Measurements from ENCODE around the gene SPEF2. TPM values are rescaled to one million over a fixed set of nuclear protein-coding genes. Genes with fewer than 3 reads are reported as not detected.

Gene SPEF2
- polyA plus RNA-seq, 1 donor (not counting 4 experiments of a cell fraction or from before 2014, with no cell fraction given): 1.6 TPM

DNA sequence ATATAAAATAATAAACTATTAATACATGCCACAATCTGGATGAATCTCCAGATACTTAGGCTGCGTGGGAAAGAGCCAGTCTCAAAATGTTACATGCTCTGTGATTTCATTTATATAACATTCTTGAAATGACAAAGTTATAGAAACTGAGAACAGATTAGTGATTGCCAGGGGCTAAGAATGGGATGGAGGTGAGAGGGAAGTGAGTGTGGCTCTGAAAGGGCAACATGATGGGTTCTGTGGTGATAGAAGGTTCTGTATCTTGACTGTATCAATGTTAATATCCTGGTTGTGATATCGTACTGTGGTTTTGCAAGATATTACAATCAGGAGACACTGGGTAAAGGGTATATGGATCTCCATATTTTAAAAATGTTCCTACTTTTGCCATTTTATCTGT is 50.7 kb downstream of the SPEF2 start:
- no peaks in the 10 kb centered on the region for H3K9me3 ChIP-seq (ENCODE audit: control insufficient read depth, low read depth, low read length)
- H3K4me1 ChIP-seq (ENCODE audit: control insufficient read depth, extremely low read depth, insufficient read depth, low read length): no peaks in the 10 kb centered on the region
- no peak overlapping the region for H2AFZ ChIP-seq (ENCODE audit: control insufficient read depth, low read length)
- dilution Hi-C loops (cut with MboI; ENCODE audit: extremely low pct_ligation_motif_present, low sequenced_read_pairs): no loop called here
- H4K20me1 ChIP-seq (ENCODE audit: control insufficient read depth, extremely low read depth, insufficient read depth, low read length): no peaks in the 10 kb centered on the region
- no peak for DNase-seq (ENCODE audit: low read depth, low spot score)
- H3K79me2 ChIP-seq (ENCODE audit: control insufficient read depth, insufficient read depth, low read length): no peaks in the 10 kb centered on the region
- H3K27ac ChIP-seq (ENCODE audit: control insufficient read depth, insufficient read depth, low read length): no peak overlapping the region
- TF ChIP-seq EZH2 (IDR thresholded peaks at IDR 0.05; ENCODE audit: low read length): no peak
- no peak for TF ChIP-seq CTCF (optimal IDR thresholded peaks at IDR 0.05 in 1 of 3, IDR thresholded peaks at IDR 0.05 in 1 of 3, conservative IDR thresholded peaks at IDR 0.05 in 1 of 3; ENCODE audit: extremely low read depth in 1 of 3, insufficient read depth in 2 of 3, low read length in 3 of 3)
- H3K4me3 ChIP-seq (ENCODE audit: control insufficient read depth in 2 of 3, extremely low read depth in 1 of 3, insufficient read depth in 2 of 3, low read depth in 1 of 3, low read length in 3 of 3): no peak overlapping the region
- H3K27me3 ChIP-seq (ENCODE audit: control insufficient read depth, extremely low read depth, insufficient read depth, low read length): no peaks in the 10 kb centered on the region
- no peak overlapping the region for H3K9ac ChIP-seq (ENCODE audit: control insufficient read depth, extremely low read depth, insufficient read depth, low read length)
- H3K36me3 ChIP-seq (ENCODE audit: control insufficient read depth in 2 of 2, extremely low read depth in 1 of 2, insufficient read depth in 2 of 2, low read length in 2 of 2): no peaks in the 10 kb centered on the region
- no peaks in the 10 kb centered on the region for H3K9me1 ChIP-seq (ENCODE audit: control insufficient read depth, extremely low read depth, insufficient read depth, low read length)
- H3K4me2 ChIP-seq (ENCODE audit: control insufficient read depth, extremely low read depth, insufficient read depth, low read depth, low read length): no peak overlapping the region
- no peak for FAIRE-seq

DNA sequence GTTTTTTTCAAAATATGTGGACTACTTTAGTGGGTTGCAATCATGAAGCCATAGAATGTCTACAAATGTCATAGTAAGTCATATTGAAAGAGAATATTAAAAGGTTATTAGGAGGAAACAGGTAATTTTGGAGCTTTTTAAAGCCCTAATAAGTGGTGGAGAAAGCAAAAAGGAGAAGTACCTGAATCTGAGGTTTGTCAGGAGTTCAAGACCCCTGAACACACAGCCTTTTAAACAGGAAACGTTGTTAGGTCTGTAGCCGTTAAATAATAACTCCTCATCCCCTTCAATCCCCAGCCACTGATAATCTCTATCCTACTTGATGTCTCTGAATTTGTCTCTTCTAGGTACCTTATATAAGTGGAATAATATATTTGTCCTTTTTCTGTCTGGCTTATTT is 51.1 kb downstream of the SPEF2 start:
- H3K4me1 ChIP-seq (ENCODE audit: control insufficient read depth, extremely low read depth, insufficient read depth, low read length): no peaks in the 10 kb centered on the region
- no peaks in the 10 kb centered on the region for H3K9me1 ChIP-seq (ENCODE audit: control insufficient read depth, extremely low read depth, insufficient read depth, low read length)
- DNase-seq (ENCODE audit: low read depth, low spot score) (no peak), FAIRE-seq (no peak)
- no peak overlapping the region for H2AFZ ChIP-seq (ENCODE audit: control insufficient read depth, low read length)
- no peak overlapping the region for H3K9ac ChIP-seq (ENCODE audit: control insufficient read depth, extremely low read depth, insufficient read depth, low read length)
- H3K36me3 ChIP-seq (ENCODE audit: control insufficient read depth in 2 of 2, extremely low read depth in 1 of 2, insufficient read depth in 2 of 2, low read length in 2 of 2): no peaks in the 10 kb centered on the region
- TF ChIP-seq EZH2 (IDR thresholded peaks at IDR 0.05; ENCODE audit: low read length) (no peak), CTCF (optimal IDR thresholded peaks at IDR 0.05 in 1 of 3, IDR thresholded peaks at IDR 0.05 in 1 of 3, conservative IDR thresholded peaks at IDR 0.05 in 1 of 3; ENCODE audit: extremely low read depth in 1 of 3, insufficient read depth in 2 of 3, low read length in 3 of 3) (no peak)
- no peak overlapping the region for H3K4me3 ChIP-seq (ENCODE audit: control insufficient read depth in 2 of 3, extremely low read depth in 1 of 3, insufficient read depth in 2 of 3, low read depth in 1 of 3, low read length in 3 of 3)
- H3K79me2 ChIP-seq (ENCODE audit: control insufficient read depth, insufficient read depth, low read length): no peaks in the 10 kb centered on the region
- no peak overlapping the region for H3K4me2 ChIP-seq (ENCODE audit: control insufficient read depth, extremely low read depth, insufficient read depth, low read depth, low read length)
- dilution Hi-C loops (cut with MboI; ENCODE audit: extremely low pct_ligation_motif_present, low sequenced_read_pairs): no loop called here
- H3K27me3 ChIP-seq (ENCODE audit: control insufficient read depth, extremely low read depth, insufficient read depth, low read length): no peaks in the 10 kb centered on the region
- no peak overlapping the region for H3K27ac ChIP-seq (ENCODE audit: control insufficient read depth, insufficient read depth, low read length)
- H3K9me3 ChIP-seq (ENCODE audit: control insufficient read depth, low read depth, low read length): no peaks in the 10 kb centered on the region
- H4K20me1 ChIP-seq (ENCODE audit: control insufficient read depth, extremely low read depth, insufficient read depth, low read length): no peaks in the 10 kb centered on the region
